Measurements from ENCODE around the gene MOCS1.

Gene MOCS1

GRCh38 chr6:39901116-39901655 is 33.1 kb downstream of the MOCS1 start:
- DNase-seq = no peak

- no peak for DNase-seq
Observed at GRCh38 chr6:39899554-39900295, 34.5 kb downstream of the MOCS1 start.

GRCh38 chr6:39898625-39899024 is 35.6 kb downstream of the MOCS1 start:
- DNase-seq = no peak

- DNase-seq = no peak
Observed at GRCh38 chr6:39897698-39898097, 36.6 kb downstream of the MOCS1 start.

GRCh38 chr6:39896701-39897100 is 37.6 kb downstream of the MOCS1 start:
- no peak for DNase-seq

- no peak for DNase-seq
Observed at GRCh38 chr6:39893286-39893685, 41.0 kb downstream of the MOCS1 start.

GRCh38 chr6:39892490-39893129 is 41.7 kb downstream of the MOCS1 start:
- DNase-seq = no peak

GRCh38 chr6:39891976-39892375 is 42.3 kb downstream of the MOCS1 start:
- no peak for DNase-seq

- DNase-seq = no peak
Observed at GRCh38 chr6:39891353-39891752, 42.9 kb downstream of the MOCS1 start.

GRCh38 chr6:39889229-39889628 is 45.0 kb downstream of the MOCS1 start:
- DNase-seq = no peak

- DNase-seq = no peak
Observed at GRCh38 chr6:39887692-39888450, 46.4 kb downstream of the MOCS1 start.

GRCh38 chr6:39886871-39887270 is 47.4 kb downstream of the MOCS1 start:
- DNase-seq = no peak

- no peak for DNase-seq
Observed at GRCh38 chr6:39885691-39886090, 48.6 kb downstream of the MOCS1 start.

- no peak for DNase-seq
Observed at GRCh38 chr6:39884696-39885095, 49.6 kb downstream of the MOCS1 start.

- DNase-seq = no peak
Observed at GRCh38 chr6:39882531-39882899, 51.7 kb downstream of the MOCS1 start.

- no peak for DNase-seq
Observed at GRCh38 chr6:39881851-39882530, 52.3 kb downstream of the MOCS1 start.

- DNase-seq = peak; percentile 8
Observed at GRCh38 chr6:39880594-39880993, 53.7 kb downstream of the MOCS1 start.

- DNase-seq = no peak
Observed at GRCh38 chr6:39879535-39879934, 54.7 kb downstream of the MOCS1 start.

- DNase-seq = no peak
Observed at GRCh38 chr6:39876826-39877225, 57.4 kb downstream of the MOCS1 start.

- no peak for DNase-seq
Observed at GRCh38 chr6:39876111-39876510, 58.2 kb downstream of the MOCS1 start.

GRCh38 chr6:39873439-39873838 is 60.8 kb downstream of the MOCS1 start:
- no peak for DNase-seq

GRCh38 chr6:39870950-39871349 is 63.3 kb downstream of the MOCS1 start:
- no peak for DNase-seq

- DNase-seq = no peak
Observed at GRCh38 chr6:39867592-39867991, 66.7 kb downstream of the MOCS1 start.

Measured in DMS79 treated with DMSO at 0.1 percent for 48 hours (cell line).